ENCODE data around the gene FANCC.

The FANCC gene

GRCh38 chr9:95242613-95243012, 74.9 kb downstream of the FANCC start:
- TF ChIP-seq ZFX (IDR thresholded peaks at IDR 0.05) (no peak), CTCF (conservative IDR thresholded peaks at IDR 0.05) (no peak)
- H3K27ac ChIP-seq, result no peak overlapping the region

- TF ChIP-seq ZFX (IDR thresholded peaks at IDR 0.05) (no peak), CTCF (conservative IDR thresholded peaks at IDR 0.05) (no peak)
- H3K27ac ChIP-seq, result no peak overlapping the region
Observed at GRCh38 chr9:95239071-95239470, 78.4 kb downstream of the FANCC start.

- H3K27ac ChIP-seq, result no peak overlapping the region
- TF ChIP-seq CTCF (conservative IDR thresholded peaks at IDR 0.05), result no peak
- TF ChIP-seq ZFX (IDR thresholded peaks at IDR 0.05), result no peak
Observed at GRCh38 chr9:95237336-95237735, 80.2 kb downstream of the FANCC start.

GRCh38 chr9:95230046-95230445, 87.5 kb downstream of the FANCC start:
- H3K27ac ChIP-seq, result no peak overlapping the region
- TF ChIP-seq ZFX (IDR thresholded peaks at IDR 0.05), result no peak
- TF ChIP-seq CTCF (conservative IDR thresholded peaks at IDR 0.05), result no peak

GRCh38 chr9:95229230-95229915, 88.1 kb downstream of the FANCC start:
- TF ChIP-seq ZFX (IDR thresholded peaks at IDR 0.05), result no peak

GRCh38 chr9:95226921-95227320, 90.6 kb downstream of the FANCC start:
- no peak for TF ChIP-seq CTCF (conservative IDR thresholded peaks at IDR 0.05)
- TF ChIP-seq ZFX (IDR thresholded peaks at IDR 0.05), result no peak
- no peak overlapping the region for H3K27ac ChIP-seq

More at GRCh38 chr9:95229230-95229915, 88.1 kb downstream of the FANCC start:
- H3K27ac ChIP-seq, result no peak overlapping the region

GRCh38 chr9:95225726-95226106, 91.8 kb downstream of the FANCC start:
- H3K27ac ChIP-seq, result no peak overlapping the region
- TF ChIP-seq ZFX (IDR thresholded peaks at IDR 0.05) (no peak), CTCF (conservative IDR thresholded peaks at IDR 0.05) (no peak)

- no peak for TF ChIP-seq CTCF (conservative IDR thresholded peaks at IDR 0.05)
- no peak for TF ChIP-seq ZFX (IDR thresholded peaks at IDR 0.05)
- H3K27ac ChIP-seq, result no peak overlapping the region
Observed at GRCh38 chr9:95225076-95225725, 92.3 kb downstream of the FANCC start.

All from C4-2B (cell line).